ENCODE measurements around the gene AGAP1.

Gene AGAP1

GRCh38 chr2:235569837-235570236 lies 76.0 kb downstream of the AGAP1 start:
- DNase-seq, result no peak
- ATAC-seq, result no peak

GRCh38 chr2:235570256-235570655 lies 76.4 kb downstream of the AGAP1 start:
- no peak for DNase-seq
- ATAC-seq, result no peak

- ATAC-seq, result no peak
Measured at GRCh38 chr2:235570966-235571692, 77.3 kb downstream of the AGAP1 start.

GRCh38 chr2:235572592-235572991 lies 78.7 kb downstream of the AGAP1 start:
- ATAC-seq, result no peak

More at GRCh38 chr2:235570966-235571692, 77.3 kb downstream of the AGAP1 start:
- no peak for DNase-seq

GRCh38 chr2:235573331-235574221 lies 79.7 kb downstream of the AGAP1 start:
- DNase-seq (no peak), ATAC-seq (no peak)

More at GRCh38 chr2:235572592-235572991, 78.7 kb downstream of the AGAP1 start:
- DNase-seq, result no peak

GRCh38 chr2:235575431-235575830 lies 81.6 kb downstream of the AGAP1 start:
- no peak for DNase-seq
- no peak for ATAC-seq

GRCh38 chr2:235575904-235576303 lies 82.1 kb downstream of the AGAP1 start:
- ATAC-seq (no peak), DNase-seq (no peak)

GRCh38 chr2:235576337-235576910 lies 82.6 kb downstream of the AGAP1 start:
- no peak for DNase-seq
- ATAC-seq, result no peak

GRCh38 chr2:235577404-235578330 lies 83.8 kb downstream of the AGAP1 start:
- ATAC-seq (no peak), DNase-seq (no peak)

GRCh38 chr2:235579128-235579527 lies 85.3 kb downstream of the AGAP1 start:
- no peak for ATAC-seq
- DNase-seq, result no peak

- no peak for ATAC-seq
Measured at GRCh38 chr2:235580426-235581157, 86.7 kb downstream of the AGAP1 start.

GRCh38 chr2:235582081-235582686 lies 88.3 kb downstream of the AGAP1 start:
- no peak for DNase-seq

More at GRCh38 chr2:235580426-235581157, 86.7 kb downstream of the AGAP1 start:
- DNase-seq, result no peak

GRCh38 chr2:235582729-235583128 lies 88.9 kb downstream of the AGAP1 start:
- DNase-seq (no peak), ATAC-seq (no peak)

More at GRCh38 chr2:235582081-235582686, 88.3 kb downstream of the AGAP1 start:
- no peak for ATAC-seq

- ATAC-seq (no peak), DNase-seq (no peak)
Measured at GRCh38 chr2:235583144-235583543, 89.3 kb downstream of the AGAP1 start.

- DNase-seq (no peak), ATAC-seq (no peak)
Measured at GRCh38 chr2:235583925-235584637, 90.2 kb downstream of the AGAP1 start.

- no peak for ATAC-seq
- DNase-seq, result no peak
Measured at GRCh38 chr2:235584638-235585007, 90.8 kb downstream of the AGAP1 start.

- DNase-seq (no peak), ATAC-seq (no peak)
Measured at GRCh38 chr2:235587202-235587601, 93.4 kb downstream of the AGAP1 start.

GRCh38 chr2:235588750-235589149 lies 94.9 kb downstream of the AGAP1 start:
- ATAC-seq, result no peak

GRCh38 chr2:235591231-235591730 lies 97.4 kb downstream of the AGAP1 start:
- ATAC-seq, result no peak
- no peak for DNase-seq

More at GRCh38 chr2:235588750-235589149, 94.9 kb downstream of the AGAP1 start:
- no peak for DNase-seq

- no peak for DNase-seq
- no peak for ATAC-seq
Measured at GRCh38 chr2:235591921-235592320, 98.1 kb downstream of the AGAP1 start.
